Hepatocyte (in vitro differentiated cells): Measurements from ENCODE around the gene TLN1. TPM values are rescaled to one million over a fixed set of nuclear protein-coding genes. Genes with fewer than 3 reads are reported as not detected.
A peak's percentile ranks its signal among the peaks of the same experiment; 100 is the strongest.

ENCODE experiments used
- DNase-seq: peaks from one replicate; pipeline ENCODE4 v3.0.0-alpha.2; 2016; ENCODE audit warnings: low spot score
- H2AFZ ChIP-seq: fragments of 200-600 bp; sonication (generic); 2 replicates; pipeline ENCODE4 v1.6.0; 2016; ENCODE audit warnings: antibody characterized with exemption, mild to moderate bottlenecking
- H3K27ac ChIP-seq: fragments of 200-600 bp; sonication (generic); 2 replicates; pipeline ENCODE4 v1.5.1; 2016; ENCODE audit warnings: mild to moderate bottlenecking
- H3K27me3 ChIP-seq: fragments of 200-600 bp; sonication (generic); 2 replicates; pipeline ENCODE4 v1.6.1; 2016
- H3K36me3 ChIP-seq: fragments of 200-600 bp; sonication (generic); replicated peaks from 2 replicates; pipeline ENCODE4 v1.5.1; 2016; ENCODE audit warnings: low read depth; ENCODE audit not compliant: insufficient read depth
- H3K4me1 ChIP-seq: fragments of 200-600 bp; sonication (generic); 2 replicates; pipeline ENCODE4 v1.5.1; 2016; ENCODE audit warnings: mild to moderate bottlenecking, moderate library complexity; ENCODE audit not compliant: insufficient read depth
- H3K4me2 ChIP-seq: fragments of 200-600 bp; sonication (generic); 2 replicates; pipeline ENCODE4 v1.6.0; 2016
- H3K4me3 ChIP-seq: fragments of 200-600 bp; sonication (generic); 2 replicates; pipeline ENCODE4 v1.5.1; 2016; ENCODE audit warnings: mild to moderate bottlenecking
- H3K79me2 ChIP-seq: fragments of 200-600 bp; sonication (generic); 2 replicates; pipeline ENCODE4 v1.6.0; 2017; ENCODE audit warnings: mild to moderate bottlenecking
- H3K9me2 ChIP-seq: fragments of 200-600 bp; sonication (generic); replicated peaks from 2 replicates; pipeline ENCODE4 v1.6.0; 2017; ENCODE audit warnings: mild to moderate bottlenecking; ENCODE audit not compliant: insufficient read depth
- H3K9me3 ChIP-seq: fragments of 200-600 bp; sonication (generic); 2 replicates; pipeline ENCODE4 v1.5.1; 2016; ENCODE audit warnings: low read depth, mild to moderate bottlenecking
- H4K20me1 ChIP-seq: fragments of 200-600 bp; sonication (generic); 2 replicates; pipeline ENCODE4 v1.6.0; 2016; ENCODE audit warnings: mild to moderate bottlenecking; ENCODE audit not compliant: insufficient read depth, poor library complexity, severe bottlenecking
- CTCF ChIP-seq: fragments of 200-600 bp; sonication (generic); IDR thresholded peaks from 2 replicates; pipeline ENCODE4 v1.5.1; 2016; ENCODE audit warnings: antibody characterized with exemption, mild to moderate bottlenecking; ENCODE audit not compliant: poor library complexity
- EZH2 ChIP-seq: fragments of 200-600 bp; sonication (generic); IDR thresholded peaks from 2 replicates; pipeline ENCODE4 v1.6.1; 2016; ENCODE audit warnings: antibody characterized with exemption, mild to moderate bottlenecking, borderline replicate concordance
- EZH2phosphoT487 ChIP-seq: fragments of 200-600 bp; sonication (generic); IDR thresholded peaks from one replicate; pipeline ENCODE4 v1.6.1; 2018; ENCODE audit warnings: antibody characterized with exemption, mild to moderate bottlenecking, low read depth, moderate library complexity; ENCODE audit not compliant: unreplicated experiment, severe bottlenecking
- WGBS: methylation state at CpG from one replicate; pipeline ENCODE4 v1.1.6; 2016; ENCODE audit warnings: low lambda C conversion rate; ENCODE audit errors: missing lambda C conversion rate; 5-methylcytosine and 5-hydroxymethylcytosine counted together
- polyA plus RNA-seq: library from polyadenylated mRNA; unstranded; fragments of >200 nt; fragmentation: Nextera tagmentation; extraction: Ambion mirVana; gene quantifications from 2 replicates; pipeline ENCODE4 v1.2.1, GENCODE V29; 2016
- total RNA-seq: library from RNA; depleted of rRNA; stranded (reverse); fragments of >200 nt; gene quantifications from 2 replicates; pipeline ENCODE4 v1.2.3, GENCODE V29; 2014

TLN1 gene
- total and polyA plus RNA-seq, 2 experiments from 2014 or later = 70.5 to 113 TPM

DNA sequence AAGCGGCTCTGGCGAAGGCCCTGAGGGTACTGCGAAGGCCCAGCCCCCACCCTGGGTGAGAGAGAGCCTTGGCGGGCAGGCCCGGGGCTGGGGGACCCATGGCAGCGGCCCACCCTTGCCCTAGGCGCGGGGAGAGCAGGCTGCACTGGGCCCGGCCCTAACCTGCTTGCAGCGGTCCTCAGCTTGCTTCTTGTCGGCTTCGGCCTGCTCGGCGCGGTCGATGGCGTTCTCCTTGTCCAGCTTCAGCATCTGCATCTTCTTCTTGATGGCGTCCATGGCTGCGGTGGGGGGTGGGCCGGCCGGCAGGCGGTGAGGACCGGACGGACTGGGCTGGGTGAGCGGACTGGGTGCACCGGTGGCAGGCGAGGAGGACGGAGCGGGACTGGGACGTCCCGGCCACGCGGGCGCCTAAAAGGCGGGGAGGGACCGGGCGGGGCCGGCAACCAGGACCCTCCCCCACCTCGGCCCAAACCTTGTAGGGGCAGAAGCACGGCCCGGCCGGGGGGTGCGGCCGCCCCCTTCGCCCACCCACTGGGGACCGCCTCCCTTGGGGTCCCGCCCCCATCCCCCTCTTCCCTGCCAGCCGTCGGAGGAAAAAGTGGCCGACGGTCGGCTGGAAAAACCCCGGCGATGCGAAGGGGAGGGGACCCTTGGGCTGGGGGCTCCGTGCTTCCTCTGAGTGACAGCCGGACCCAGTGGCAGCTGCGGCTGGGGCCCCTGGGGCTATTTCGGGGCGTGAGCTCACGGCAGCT is 42.3 kb downstream of the TLN1 start, which contains the start of gene TPM2:
TSS of gene TPM2 (minus strand) at position 384 of the 752 bp plus-strand sequence. CDS start at position 276, 108 bp downstream.
- WGBS = 13% methylated on average over 31 of the region's 61 CpGs
- peaks cover 3% of the 10 kb centered on the region for H3K79me2 ChIP-seq
- H3K4me3 ChIP-seq = peak within 1 kb of the TSS; percentile 90
- H4K20me1 ChIP-seq = no peaks in the 10 kb centered on the region
- H2AFZ ChIP-seq = peak within 1 kb of the TSS; percentile 94
- H3K27me3 ChIP-seq = no peaks in the 10 kb centered on the region
- no peaks in the 10 kb centered on the region for H3K9me2 ChIP-seq
- DNase-seq = peak; percentile 60
- H3K27ac ChIP-seq = peak within 1 kb of the TSS; percentile 94
- H3K36me3 ChIP-seq = no peaks in the 10 kb centered on the region
- peak within 1 kb of the TSS; percentile 99 for H3K4me2 ChIP-seq
- H3K4me1 ChIP-seq = peaks cover 20% of the 10 kb centered on the region
- H3K9me3 ChIP-seq = no peaks in the 10 kb centered on the region
- TF ChIP-seq EZH2 = no peak
- TF ChIP-seq EZH2phosphoT487 = no peak
- TF ChIP-seq CTCF = no peak

- Histone ChIP-seq H3K4me1 (peaks cover 20% of the 10 kb centered on the region), H3K9me2 (no peaks in the 10 kb centered on the region), H3K4me2 (peak overlapping the region; percentile 99), H3K79me2 (peaks cover 3% of the 10 kb centered on the region), H3K36me3 (no peaks in the 10 kb centered on the region), H3K4me3 (peak overlapping the region; percentile 90), H3K27ac (peak overlapping the region; percentile 94), H3K9me3 (no peaks in the 10 kb centered on the region), H3K27me3 (no peaks in the 10 kb centered on the region), H2AFZ (peak overlapping the region; percentile 94), H4K20me1 (no peaks in the 10 kb centered on the region)
- TF ChIP-seq EZH2phosphoT487 (no peak), EZH2 (no peak), CTCF (no peak)
- peak; percentile 48 for DNase-seq
- 46% methylated on average over 12 of the region's 12 CpGs for WGBS
These were observed 43.1 kb downstream of the TLN1 start for GRCh38 chr9:35688558-35689541.

DNA sequence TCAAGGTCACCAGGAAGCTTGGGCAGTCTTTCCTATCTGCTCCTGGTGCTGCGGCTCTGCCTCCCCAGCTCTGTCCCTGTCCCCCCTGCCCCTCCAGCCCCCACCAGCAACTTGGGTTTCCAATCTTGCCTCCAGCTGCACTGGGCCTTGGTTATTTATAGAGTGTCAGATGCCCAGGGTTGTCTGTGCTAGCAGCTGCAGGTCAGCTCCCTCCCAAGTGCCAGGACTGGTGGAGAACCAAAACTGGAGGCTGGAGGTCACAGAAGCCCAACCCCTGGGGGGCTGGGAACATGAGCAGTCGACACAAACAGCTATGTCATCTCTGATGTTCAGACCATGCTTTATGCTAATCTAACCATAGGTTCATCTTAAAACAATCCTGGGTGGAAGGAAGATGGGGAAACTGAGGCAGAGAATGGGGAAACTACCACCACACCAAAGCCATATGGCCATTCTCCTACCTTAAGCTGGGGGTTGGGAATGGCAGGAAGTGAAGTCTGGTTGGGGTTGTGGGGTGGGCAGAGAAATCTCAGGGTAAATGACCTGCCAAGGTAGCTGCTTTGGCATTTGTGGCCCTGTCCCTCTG is 43.9 kb downstream of the TLN1 start:
- peak overlapping the region; percentile 94 for H3K27ac ChIP-seq

More for the DNA sequence above, 43.9 kb downstream of the TLN1 start:
- DNase-seq = no peak
- no peak overlapping the region for H3K4me3 ChIP-seq
- peak overlapping the region; percentile 99 for H3K4me2 ChIP-seq
- peaks cover 20% of the 10 kb centered on the region for H3K4me1 ChIP-seq
- no peaks in the 10 kb centered on the region for H3K27me3 ChIP-seq
- no peaks in the 10 kb centered on the region for H3K36me3 ChIP-seq
- 93% methylated on average over 2 of the region's 2 CpGs for WGBS
- no peak overlapping the region for H2AFZ ChIP-seq
- H3K9me2 ChIP-seq = no peaks in the 10 kb centered on the region
- peaks cover 3% of the 10 kb centered on the region for H3K79me2 ChIP-seq
- H3K9me3 ChIP-seq = no peaks in the 10 kb centered on the region
- H4K20me1 ChIP-seq = no peaks in the 10 kb centered on the region
- TF ChIP-seq CTCF (no peak), EZH2 (no peak), EZH2phosphoT487 (no peak)
